Activated T-helper 2 cell treated with anti-CD3 and anti-CD28 coated beads, Interferon-gamma antibody, Interleukin-2, Interleukin-4, amounts not matched to agents 10 μg/mL and 5 μg/mL and 100 μg/mL, durations not matched to agents 14 hours and 24 hours and 36 hours (primary cell): Measurements from ENCODE around the gene NXNL2. TPM values are rescaled to one million over a fixed set of nuclear protein-coding genes. Genes with fewer than 3 reads are reported as not detected.
A peak's percentile ranks its signal among the peaks of the same experiment; 100 is the strongest.

ENCODE experiments used
- DNase-seq: peaks from one replicate; pipeline ENCODE4 v3.0.0; 2021; ENCODE audit warnings: low spot score
- H3K27ac Mint-ChIP-seq: one replicate; pipeline ENCODE4 v1.8.0; 2021; ENCODE audit warnings: mixed read lengths
- H3K27me3 Mint-ChIP-seq: one replicate; pipeline ENCODE4 v1.8.0; 2021; ENCODE audit warnings: low read depth, mixed read lengths
- H3K36me3 Mint-ChIP-seq: one replicate; pipeline ENCODE4 v1.8.0; 2021; ENCODE audit warnings: low read depth, mixed read lengths
- H3K4me1 Mint-ChIP-seq: one replicate; pipeline ENCODE4 v1.8.0; 2021; ENCODE audit warnings: low read depth, mixed read lengths
- H3K4me3 Mint-ChIP-seq: one replicate; pipeline ENCODE4 v1.8.0; 2021; ENCODE audit warnings: low read depth, mild to moderate bottlenecking, moderate library complexity, mixed read lengths
- H3K9me3 Mint-ChIP-seq: one replicate; pipeline ENCODE4 v1.8.0; 2021; ENCODE audit warnings: mixed read lengths
- intact Hi-C: fragments of 100-400 bp; cut with micrococcal nuclease; formaldehyde crosslinking; loops from one replicate; pipeline ENCODE4 v1.15.1; 2023
- total RNA-seq: library from RNA; stranded (reverse); gene quantifications from 2 replicates; pipeline ENCODE4 v1.2.3, GENCODE V29; 2022

Gene NXNL2
- total RNA-seq, 1 donor from 2014 or later: not detected

DNA sequence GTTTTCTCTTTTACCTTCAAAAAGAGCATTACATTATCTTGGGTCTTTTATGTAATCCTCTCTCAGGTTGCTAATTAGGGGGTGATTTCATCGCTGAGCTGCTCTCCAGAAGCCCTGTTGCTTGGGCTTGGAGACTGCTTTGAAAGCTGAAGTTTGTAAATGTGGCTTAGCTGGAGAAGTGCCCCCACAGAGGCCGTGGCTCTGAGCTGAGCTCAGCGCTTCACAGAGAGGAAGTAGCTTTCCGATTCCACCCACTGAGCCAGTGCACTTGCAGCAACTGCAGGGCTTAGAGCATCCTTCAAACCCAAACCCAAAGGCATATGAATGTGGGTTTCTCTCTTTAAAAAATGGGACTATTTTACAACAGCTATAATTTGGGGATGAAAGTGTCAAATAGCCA is 13.7 kb upstream of the NXNL2 start:
- no peak for DNase-seq
- Mint-ChIP-seq H3K27me3 (peaks cover 2% of the 10 kb centered on the region), H3K36me3 (no peaks in the 10 kb centered on the region), H3K4me1 (no peaks in the 10 kb centered on the region), H3K27ac (no peak overlapping the region), H3K4me3 (no peak overlapping the region), H3K9me3 (no peaks in the 10 kb centered on the region)
- intact Hi-C loops: no loop called here

GRCh38 chr9:88522360-88522759 is 12.6 kb upstream of the NXNL2 start:
- intact Hi-C loops: no loop called here
- Mint-ChIP-seq H3K4me3 (no peak overlapping the region), H3K27me3 (peaks cover 2% of the 10 kb centered on the region), H3K27ac (no peak overlapping the region), H3K9me3 (no peaks in the 10 kb centered on the region), H3K36me3 (no peaks in the 10 kb centered on the region), H3K4me1 (no peaks in the 10 kb centered on the region)
- DNase-seq: no peak

DNA sequence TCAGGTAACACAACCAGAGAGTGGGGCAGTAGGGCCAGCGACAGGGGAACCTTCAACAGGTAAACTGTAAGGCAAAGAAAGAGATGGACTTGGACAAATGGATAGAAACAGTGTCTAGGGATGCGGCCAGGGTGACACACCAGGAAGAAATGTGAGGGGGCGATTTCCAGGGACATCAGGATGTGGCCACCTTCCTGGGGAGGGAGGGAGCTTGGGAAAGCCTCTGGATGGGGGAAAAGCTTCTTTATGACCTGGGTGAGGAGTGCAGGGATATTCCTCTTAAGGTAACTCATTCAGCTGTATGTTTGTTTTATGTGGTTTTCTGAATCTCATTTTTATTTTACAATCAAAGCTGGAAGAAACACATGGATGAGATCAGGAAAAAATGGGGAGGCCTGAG is 11.9 kb upstream of the NXNL2 start:
- Mint-ChIP-seq H3K27ac (no peak overlapping the region), H3K36me3 (no peaks in the 10 kb centered on the region), H3K27me3 (peaks cover 2% of the 10 kb centered on the region), H3K4me3 (no peak overlapping the region), H3K9me3 (no peaks in the 10 kb centered on the region), H3K4me1 (no peaks in the 10 kb centered on the region)
- no peak for DNase-seq
- intact Hi-C loops: no loop called here

DNA sequence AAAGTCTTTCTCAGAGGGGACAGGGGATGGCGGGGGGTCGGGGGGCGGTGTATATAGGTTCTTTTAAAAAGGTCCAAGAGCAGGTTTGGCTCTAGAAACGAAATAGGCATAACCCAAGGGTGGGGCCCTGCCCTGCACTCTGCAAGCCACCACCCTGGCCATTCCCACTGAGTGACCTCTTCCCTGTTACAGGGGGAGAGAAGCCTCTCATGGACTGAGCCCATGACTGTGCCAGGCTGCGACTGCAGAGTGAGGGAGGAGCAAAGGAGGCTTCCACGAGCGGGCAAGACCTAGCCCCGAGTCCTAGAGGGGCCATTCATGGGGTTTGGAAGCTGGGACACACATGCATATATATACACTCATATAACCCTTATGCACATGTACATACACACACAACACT is 10.1 kb upstream of the NXNL2 start:
- Mint-ChIP-seq H3K27ac (no peak overlapping the region), H3K36me3 (no peaks in the 10 kb centered on the region), H3K27me3 (peaks cover 10% of the 10 kb centered on the region), H3K9me3 (no peaks in the 10 kb centered on the region), H3K4me1 (no peaks in the 10 kb centered on the region), H3K4me3 (no peak overlapping the region)
- intact Hi-C loops: no loop called here
- DNase-seq: no peak

DNA sequence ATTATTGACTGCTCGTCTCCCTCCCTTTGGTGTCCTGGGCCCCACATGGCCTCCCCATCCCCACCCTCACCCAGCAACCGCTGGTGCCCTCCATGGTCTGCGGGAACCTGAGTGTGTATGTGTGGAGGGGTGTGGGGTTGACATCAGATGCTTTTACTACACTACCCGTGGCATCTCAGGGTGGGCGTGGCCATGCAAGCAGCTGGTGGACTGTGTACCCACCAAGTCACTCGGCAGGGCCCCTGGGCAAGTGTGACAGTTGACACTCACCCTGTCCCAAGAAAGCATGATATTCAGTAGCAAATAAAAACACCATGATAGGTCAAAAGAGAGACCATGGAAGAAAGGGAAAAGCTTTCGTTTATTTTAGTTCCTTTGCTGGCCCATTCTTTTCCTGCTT is 7.4 kb upstream of the NXNL2 start:
- Mint-ChIP-seq H3K27ac (no peak overlapping the region), H3K9me3 (no peaks in the 10 kb centered on the region), H3K36me3 (no peaks in the 10 kb centered on the region), H3K4me1 (no peaks in the 10 kb centered on the region), H3K4me3 (no peak overlapping the region), H3K27me3 (peaks cover 29% of the 10 kb centered on the region)
- no peak for DNase-seq
- intact Hi-C loops: no loop called here

DNA sequence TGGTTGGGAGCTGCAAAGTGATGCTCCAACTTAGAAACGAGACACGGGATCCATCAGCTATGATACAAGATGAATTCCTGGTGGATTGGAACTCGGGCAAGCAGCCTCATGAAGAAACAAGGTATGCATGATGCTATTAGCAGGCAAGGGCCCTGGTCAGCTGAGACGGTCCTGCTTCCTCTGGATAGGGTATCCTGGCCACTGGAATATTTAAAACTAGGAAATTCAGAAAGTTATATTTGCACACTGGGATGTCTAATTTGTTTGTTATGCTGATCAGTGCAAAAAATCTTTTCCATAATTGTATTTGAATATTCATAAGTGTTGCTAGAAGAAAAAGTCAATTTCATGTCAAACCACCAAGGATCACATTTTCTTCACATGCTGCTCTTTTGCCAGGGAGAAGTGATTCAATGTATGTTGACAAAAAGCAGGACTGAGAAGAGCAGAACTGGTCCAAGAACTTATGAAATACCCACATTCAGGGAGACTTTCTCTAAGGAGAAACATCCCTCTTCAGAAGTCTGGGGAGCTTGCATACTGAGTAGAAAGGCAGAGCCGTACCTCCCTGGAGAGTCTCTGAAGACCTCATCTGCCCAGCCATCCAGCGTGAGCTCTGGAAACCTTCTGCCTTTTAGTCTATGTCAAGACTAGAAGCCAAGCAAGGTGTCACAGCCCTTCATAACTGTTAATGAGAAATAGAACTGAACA is 6.7 kb upstream of the NXNL2 start:
- DNase-seq: no peak
- Mint-ChIP-seq H3K27me3 (peaks cover 33% of the 10 kb centered on the region), H3K4me1 (no peaks in the 10 kb centered on the region), H3K9me3 (no peaks in the 10 kb centered on the region), H3K4me3 (no peak overlapping the region), H3K27ac (no peak overlapping the region), H3K36me3 (no peaks in the 10 kb centered on the region)
- intact Hi-C loops: no loop called here

DNA sequence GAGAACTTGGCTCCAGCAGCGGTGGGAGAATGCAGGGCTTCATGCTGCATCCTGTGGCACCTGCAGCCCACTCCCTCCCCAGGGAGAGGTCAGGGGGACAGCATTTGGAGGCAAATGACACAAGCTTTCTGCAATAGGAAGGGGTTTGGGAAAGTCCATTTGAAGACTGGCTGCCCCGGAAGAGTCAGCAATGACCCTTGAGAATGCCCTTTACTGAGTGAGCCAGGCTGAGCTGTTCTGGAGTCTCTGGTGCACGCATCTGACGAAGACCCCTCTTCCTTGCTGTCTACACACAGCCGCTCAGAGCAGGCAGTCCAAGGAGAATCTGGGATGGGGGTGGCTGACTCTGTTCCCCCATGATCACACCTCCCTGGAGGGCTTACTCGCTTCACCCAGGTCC is 5.5 kb upstream of the NXNL2 start:
- intact Hi-C loops: no loop called here
- H3K36me3 Mint-ChIP-seq: peaks cover 2% of the 10 kb centered on the region
- H3K4me3 Mint-ChIP-seq: no peak overlapping the region
- DNase-seq: no peak
- H3K27me3 Mint-ChIP-seq: peaks cover 42% of the 10 kb centered on the region
- no peak overlapping the region for H3K27ac Mint-ChIP-seq
- H3K4me1 Mint-ChIP-seq: no peaks in the 10 kb centered on the region
- no peaks in the 10 kb centered on the region for H3K9me3 Mint-ChIP-seq

DNA sequence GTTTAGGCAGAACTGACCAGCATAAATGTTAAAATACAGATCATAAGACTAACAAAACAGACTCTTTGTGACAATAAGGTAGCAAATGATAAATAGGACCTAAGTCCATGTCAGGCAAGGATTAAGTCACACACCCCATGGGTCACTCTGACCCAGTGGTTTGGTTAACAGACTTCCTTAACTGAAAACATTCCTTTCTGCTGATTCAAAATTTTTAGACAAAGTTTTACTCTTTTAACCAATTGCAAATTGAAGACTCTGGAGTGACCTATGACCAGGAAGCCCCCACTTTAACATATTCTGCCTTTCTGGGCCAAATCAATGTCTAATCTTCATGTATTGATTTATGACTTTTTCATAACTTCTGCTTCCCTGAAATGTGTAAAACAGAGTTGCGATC is 4.9 kb upstream of the NXNL2 start:
- intact Hi-C loops: no loop called here
- Mint-ChIP-seq H3K9me3 (no peaks in the 10 kb centered on the region), H3K4me1 (no peaks in the 10 kb centered on the region), H3K4me3 (no peak overlapping the region), H3K36me3 (peaks cover 2% of the 10 kb centered on the region), H3K27me3 (peaks cover 42% of the 10 kb centered on the region), H3K27ac (no peak overlapping the region)
- no peak for DNase-seq

- intact Hi-C loops: no loop called here
- no peaks in the 10 kb centered on the region for H3K9me3 Mint-ChIP-seq
- H3K27ac Mint-ChIP-seq: no peak overlapping the region
- H3K4me3 Mint-ChIP-seq: no peak overlapping the region
- no peaks in the 10 kb centered on the region for H3K4me1 Mint-ChIP-seq
- H3K27me3 Mint-ChIP-seq: peaks cover 52% of the 10 kb centered on the region
- no peak for DNase-seq
- peaks cover 2% of the 10 kb centered on the region for H3K36me3 Mint-ChIP-seq
These were observed 2.9 kb upstream of the NXNL2 start for GRCh38 chr9:88531920-88532698.

DNA sequence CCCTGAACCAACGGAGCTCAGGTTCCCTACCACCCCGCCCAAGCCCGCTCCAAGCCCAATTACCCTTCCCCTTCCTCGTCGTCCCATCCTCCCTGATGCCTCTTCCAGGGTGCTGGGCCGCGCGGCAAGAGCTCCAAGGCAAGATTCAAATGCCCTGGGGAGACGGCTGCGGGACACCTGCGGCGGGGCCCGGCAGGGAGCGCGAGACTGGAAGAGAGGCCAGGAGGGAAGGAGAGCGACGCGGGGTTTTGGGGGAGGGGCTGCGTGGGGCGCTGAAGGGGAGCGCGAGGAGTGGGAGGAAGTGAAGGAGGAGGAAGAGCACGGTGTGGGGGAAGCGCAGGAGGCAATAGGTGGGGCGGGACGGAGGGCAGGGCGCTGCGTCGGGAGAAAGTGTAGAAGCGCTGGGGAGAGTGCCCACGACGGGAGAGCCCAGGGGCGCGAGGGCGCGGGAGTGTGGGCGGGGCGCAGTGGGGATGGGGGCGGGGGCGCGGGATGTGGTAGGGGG is 975 bp upstream of the NXNL2 start:
- DNase-seq: no peak
- intact Hi-C loops: no loop called here

DNA sequence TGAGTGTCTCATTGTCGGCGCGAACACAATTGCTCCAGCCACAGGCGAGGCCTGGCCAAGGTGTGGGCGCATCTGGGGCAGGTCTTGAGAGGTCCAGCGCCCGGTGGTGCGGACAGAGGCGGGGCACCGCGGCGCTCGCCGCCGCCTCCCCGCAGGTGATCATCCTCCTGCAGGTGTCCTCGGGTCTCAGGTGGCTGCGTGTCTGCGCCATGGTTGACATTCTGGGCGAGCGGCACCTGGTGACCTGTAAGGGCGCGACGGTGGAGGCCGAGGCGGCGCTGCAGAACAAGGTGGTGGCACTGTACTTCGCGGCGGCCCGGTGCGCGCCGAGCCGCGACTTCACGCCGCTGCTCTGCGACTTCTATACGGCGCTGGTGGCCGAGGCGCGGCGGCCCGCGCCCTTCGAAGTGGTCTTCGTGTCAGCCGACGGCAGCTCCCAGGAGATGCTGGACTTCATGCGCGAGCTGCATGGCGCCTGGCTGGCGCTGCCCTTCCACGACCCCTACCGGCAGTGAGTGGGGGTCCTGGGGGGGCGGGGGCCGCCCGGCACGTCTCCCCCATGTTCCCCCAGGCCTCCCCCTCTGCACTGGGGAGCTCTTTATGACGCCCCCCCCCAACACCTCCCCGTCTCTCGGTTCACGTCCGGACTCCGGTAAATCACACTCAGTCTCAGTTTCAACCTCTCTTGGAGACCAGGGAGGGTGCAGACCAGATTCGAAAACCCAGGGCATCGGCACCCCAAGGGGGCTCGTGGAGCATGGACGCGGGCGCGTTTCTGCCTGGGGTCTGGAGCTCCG is 446 bp downstream of the NXNL2 start:
- no peaks in the 10 kb centered on the region for H3K9me3 Mint-ChIP-seq
- H3K27me3 Mint-ChIP-seq: peaks cover 50% of the 10 kb centered on the region
- intact Hi-C loops: no loop called here
- peaks cover 2% of the 10 kb centered on the region for H3K36me3 Mint-ChIP-seq
- H3K27ac Mint-ChIP-seq: no peak overlapping the region
- no peak for DNase-seq
- H3K4me1 Mint-ChIP-seq: no peaks in the 10 kb centered on the region
- H3K4me3 Mint-ChIP-seq: peak overlapping the region; percentile 2

More for the DNA sequence above, 975 bp upstream of the NXNL2 start:
- Mint-ChIP-seq H3K9me3 (no peaks in the 10 kb centered on the region), H3K4me3 (no peak overlapping the region), H3K4me1 (no peaks in the 10 kb centered on the region), H3K27me3 (peaks cover 57% of the 10 kb centered on the region), H3K27ac (no peak overlapping the region), H3K36me3 (peaks cover 2% of the 10 kb centered on the region)

- Mint-ChIP-seq H3K4me1 (no peaks in the 10 kb centered on the region), H3K27ac (no peak overlapping the region), H3K36me3 (peaks cover 2% of the 10 kb centered on the region), H3K9me3 (no peaks in the 10 kb centered on the region), H3K4me3 (no peak overlapping the region), H3K27me3 (peaks cover 50% of the 10 kb centered on the region)
- no peak for DNase-seq
- intact Hi-C loops: no loop called here
These were observed 996 bp downstream of the NXNL2 start for GRCh38 chr9:88536023-88536324.
